ENCODE measurements around the gene PTPRD.
A peak's percentile ranks its signal among the peaks of the same experiment; 100 is the strongest.

Gene PTPRD

GRCh38 chr9:9855177-9856078 is 757.4 kb downstream of the PTPRD start:
- no peak overlapping the region for H3K4me3 ChIP-seq (ENCODE audit: low read length)
- no peak for DNase-seq (ENCODE audit: low read depth, low spot score)

GRCh38 chr9:9847750-9848149 is 765.1 kb downstream of the PTPRD start:
- DNase-seq (ENCODE audit: low read depth, low spot score), result no peak
- no peak overlapping the region for H3K4me3 ChIP-seq (ENCODE audit: low read length)

DNA sequence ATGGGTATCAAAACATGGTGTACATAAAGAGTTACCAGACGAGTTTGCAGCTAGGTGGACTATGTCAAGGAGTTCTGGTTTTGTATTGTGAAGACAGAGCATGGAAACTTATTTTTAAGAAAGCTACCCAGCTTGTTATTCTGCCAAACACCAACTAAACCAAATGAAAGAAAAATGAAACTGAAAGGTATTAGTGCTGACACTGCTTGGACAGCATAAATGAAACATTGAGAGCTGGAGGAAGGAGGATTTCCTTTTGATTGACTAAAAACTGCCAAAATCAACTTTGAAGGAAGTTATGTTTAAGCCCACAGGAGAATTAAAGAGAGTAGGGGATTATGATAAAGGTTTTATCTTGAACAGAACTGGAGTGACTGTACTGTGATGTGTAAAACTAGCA is 766.2 kb downstream of the PTPRD start:
- DNase-seq (ENCODE audit: low read depth, low spot score), result no peak
- no peak overlapping the region for H3K4me3 ChIP-seq (ENCODE audit: low read length)

DNA sequence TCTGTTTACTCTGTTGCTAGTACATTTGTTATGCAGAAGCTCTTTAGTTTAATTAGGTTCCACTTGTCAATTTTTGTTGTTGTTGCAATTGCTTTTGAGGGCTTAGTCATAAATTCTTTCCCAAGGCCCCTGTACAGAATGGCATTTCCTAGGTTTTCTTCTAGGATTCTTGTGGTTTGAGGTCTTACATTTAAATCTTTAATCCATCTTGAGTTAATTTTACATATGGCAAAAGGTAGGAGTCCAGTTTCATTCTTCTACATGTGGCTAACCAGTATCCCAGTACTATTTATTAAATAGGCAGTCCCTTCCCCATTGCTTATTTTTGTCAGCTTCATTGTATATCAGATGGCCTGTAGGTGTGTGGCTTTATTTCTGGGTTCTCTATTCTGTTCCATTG is 792.4 kb downstream of the PTPRD start:
- no peak for DNase-seq (ENCODE audit: low read depth, low spot score)
- H3K4me3 ChIP-seq (ENCODE audit: low read length), result no peak overlapping the region

DNA sequence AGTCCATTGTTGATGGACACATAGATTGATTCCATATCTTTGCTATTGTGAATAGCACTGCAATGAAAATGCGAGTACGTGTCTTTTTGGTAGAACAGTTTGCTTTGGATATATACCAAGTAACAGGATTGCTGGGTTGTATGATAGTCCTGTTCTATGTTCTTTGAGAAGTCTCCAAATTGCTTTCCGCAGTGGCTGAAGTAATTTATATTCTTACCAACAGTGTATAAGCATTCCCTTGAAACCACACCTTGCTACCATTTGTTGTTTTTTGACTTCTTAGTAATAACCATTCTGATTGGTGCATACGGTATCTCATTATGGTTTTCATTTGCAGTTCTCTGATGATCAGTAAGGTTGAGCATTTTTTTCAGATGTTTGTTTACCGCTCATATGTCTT is 792.9 kb downstream of the PTPRD start:
- no peak for DNase-seq (ENCODE audit: low read depth, low spot score)
- no peak overlapping the region for H3K4me3 ChIP-seq (ENCODE audit: low read length)

GRCh38 chr9:9817176-9817575 is 795.6 kb downstream of the PTPRD start:
- DNase-seq (ENCODE audit: low read depth, low spot score), result no peak
- H3K4me3 ChIP-seq (ENCODE audit: low read length), result no peak overlapping the region

GRCh38 chr9:9804109-9804508 is 808.7 kb downstream of the PTPRD start:
- no peak overlapping the region for H3K4me3 ChIP-seq (ENCODE audit: low read length)
- DNase-seq (ENCODE audit: low read depth, low spot score), result no peak

- no peak overlapping the region for H3K4me3 ChIP-seq (ENCODE audit: low read length)
- DNase-seq (ENCODE audit: low read depth, low spot score), result no peak
Measured at GRCh38 chr9:9799287-9799686, 813.5 kb downstream of the PTPRD start.

DNA sequence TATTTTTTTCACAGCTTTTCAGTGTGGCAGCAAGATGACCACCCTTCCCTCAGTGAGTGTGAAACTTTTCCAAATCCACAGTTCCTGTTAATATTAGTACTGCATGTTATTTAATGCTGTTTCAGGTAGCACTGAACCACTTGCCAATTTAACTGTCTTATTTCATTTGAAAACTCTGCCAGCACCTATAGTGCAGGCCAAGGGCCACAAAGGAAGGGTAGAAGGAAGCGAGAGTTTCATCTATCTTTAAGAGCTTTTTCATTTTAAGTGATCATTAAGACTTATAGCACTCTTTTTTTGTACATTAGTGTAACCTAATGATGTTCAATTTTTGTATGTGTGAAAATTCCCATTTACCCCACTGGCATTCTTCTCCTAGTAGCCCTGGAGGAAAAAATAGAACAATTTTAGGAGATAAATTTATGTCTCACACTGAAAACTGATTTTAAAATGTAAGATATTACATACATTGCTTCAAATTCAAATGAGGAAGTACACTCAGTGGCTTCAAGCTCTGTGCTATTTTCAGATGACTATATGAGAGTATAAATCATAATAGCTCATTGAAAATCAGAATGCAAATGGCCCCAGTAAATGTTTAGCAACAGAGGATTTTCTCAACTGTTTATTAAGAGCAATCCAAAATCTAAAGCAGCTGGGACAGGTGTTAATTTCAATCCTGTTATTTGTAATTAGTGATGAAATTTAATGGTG is 820.5 kb downstream of the PTPRD start:
- H3K4me3 ChIP-seq (ENCODE audit: low read length), result no peak overlapping the region

GRCh38 chr9:9791611-9792010 is 821.2 kb downstream of the PTPRD start:
- H3K4me3 ChIP-seq (ENCODE audit: low read length), result no peak overlapping the region
- no peak for DNase-seq (ENCODE audit: low read depth, low spot score)

More for the DNA sequence above, 820.5 kb downstream of the PTPRD start:
- no peak for DNase-seq (ENCODE audit: low read depth, low spot score)

- no peak overlapping the region for H3K4me3 ChIP-seq (ENCODE audit: low read length)
- DNase-seq (ENCODE audit: low read depth, low spot score), result peak; percentile 19
Measured at GRCh38 chr9:9790216-9790872, 822.5 kb downstream of the PTPRD start.

DNA sequence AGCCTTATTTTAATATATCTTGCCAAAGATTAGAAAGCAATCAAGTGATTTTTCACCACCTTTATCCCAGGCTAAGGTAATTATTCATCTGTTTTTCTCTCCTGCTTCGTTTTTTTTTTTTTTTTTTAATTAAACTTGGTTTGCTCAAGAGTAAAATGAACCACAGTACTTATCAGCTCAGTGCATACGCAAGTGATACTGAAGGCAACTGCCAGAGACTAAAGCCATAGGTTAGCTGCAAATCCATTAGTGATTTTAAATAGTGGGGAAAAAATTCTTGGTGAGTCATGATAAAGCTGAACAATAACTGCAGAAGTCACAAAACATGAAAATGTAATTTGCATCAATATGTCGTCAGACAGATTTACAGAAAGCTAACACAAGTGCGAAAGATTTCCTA is 829.1 kb downstream of the PTPRD start:
- no peak for DNase-seq (ENCODE audit: low read depth, low spot score)

GRCh38 chr9:9783211-9783610 is 829.6 kb downstream of the PTPRD start:
- no peak overlapping the region for H3K4me3 ChIP-seq (ENCODE audit: low read length)
- DNase-seq (ENCODE audit: low read depth, low spot score), result no peak

More for the DNA sequence above, 829.1 kb downstream of the PTPRD start:
- no peak overlapping the region for H3K4me3 ChIP-seq (ENCODE audit: low read length)

GRCh38 chr9:9778293-9778692 is 834.5 kb downstream of the PTPRD start:
- no peak for DNase-seq (ENCODE audit: low read depth, low spot score)

GRCh38 chr9:9774471-9774870 is 838.3 kb downstream of the PTPRD start:
- DNase-seq (ENCODE audit: low read depth, low spot score), result no peak
- H3K4me3 ChIP-seq (ENCODE audit: low read length), result no peak overlapping the region

More at GRCh38 chr9:9778293-9778692, 834.5 kb downstream of the PTPRD start:
- no peak overlapping the region for H3K4me3 ChIP-seq (ENCODE audit: low read length)

DNA sequence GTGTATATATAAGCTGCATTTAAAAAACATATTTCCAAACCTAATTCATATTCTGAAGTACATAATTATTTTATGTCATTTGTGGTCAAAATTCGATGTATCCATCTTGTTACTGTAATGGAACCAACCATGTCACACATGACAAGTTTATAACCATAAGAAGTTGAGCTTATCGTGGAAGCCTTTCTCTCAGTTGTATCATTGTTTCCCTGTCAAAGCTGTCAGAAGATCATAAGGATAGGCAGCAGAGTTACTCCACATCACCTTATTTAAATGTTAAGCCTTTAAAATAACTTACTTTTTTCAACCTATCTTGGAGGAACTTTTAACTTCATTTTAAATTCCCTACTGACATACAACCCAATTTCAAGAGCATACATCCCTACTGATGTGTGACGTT is 841.5 kb downstream of the PTPRD start:
- DNase-seq (ENCODE audit: low read depth, low spot score), result no peak

DNA sequence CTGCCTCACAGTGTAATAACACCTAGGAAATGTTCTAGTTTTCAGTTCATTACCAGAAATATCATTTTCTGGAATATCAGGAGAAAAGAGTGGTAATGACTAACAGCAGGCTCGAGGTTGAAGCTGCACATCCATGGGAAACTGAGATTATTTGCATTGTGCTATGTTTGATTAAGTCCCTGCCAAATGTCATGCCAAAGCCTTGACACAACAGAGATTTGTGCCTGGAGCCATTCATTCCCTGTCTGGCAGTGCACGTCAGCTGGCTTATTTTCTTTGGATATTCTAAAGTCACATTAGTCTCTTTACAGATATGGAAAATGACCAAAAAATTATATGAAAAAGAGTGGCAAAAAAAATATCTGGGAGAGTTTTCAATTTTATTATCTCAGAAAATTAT is 848.0 kb downstream of the PTPRD start:
- no peak for DNase-seq (ENCODE audit: low read depth, low spot score)

More for the DNA sequence above, 841.5 kb downstream of the PTPRD start:
- H3K4me3 ChIP-seq (ENCODE audit: low read length), result no peak overlapping the region

DNA sequence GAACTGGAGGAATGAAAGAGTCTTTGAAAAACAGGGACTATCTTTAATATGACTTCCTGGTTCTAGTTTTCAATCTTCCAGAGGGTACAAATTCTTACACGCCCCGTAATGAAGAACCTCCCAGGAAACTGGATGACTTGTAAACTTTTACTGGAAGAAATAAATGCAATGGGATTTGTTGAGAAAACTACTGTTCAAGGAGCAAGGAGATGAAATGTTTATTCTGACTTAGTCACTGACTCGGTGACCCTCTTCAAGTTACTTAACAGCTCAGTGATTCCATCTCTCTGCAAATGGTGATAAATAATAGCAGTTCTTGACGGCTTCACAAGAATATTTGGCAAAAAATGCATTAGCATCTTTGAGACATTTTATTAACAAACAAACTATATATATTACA is 858.6 kb downstream of the PTPRD start:
- DNase-seq (ENCODE audit: low read depth, low spot score), result no peak
- no peak overlapping the region for H3K4me3 ChIP-seq (ENCODE audit: low read length)

More for the DNA sequence above, 848.0 kb downstream of the PTPRD start:
- no peak overlapping the region for H3K4me3 ChIP-seq (ENCODE audit: low read length)

DNA sequence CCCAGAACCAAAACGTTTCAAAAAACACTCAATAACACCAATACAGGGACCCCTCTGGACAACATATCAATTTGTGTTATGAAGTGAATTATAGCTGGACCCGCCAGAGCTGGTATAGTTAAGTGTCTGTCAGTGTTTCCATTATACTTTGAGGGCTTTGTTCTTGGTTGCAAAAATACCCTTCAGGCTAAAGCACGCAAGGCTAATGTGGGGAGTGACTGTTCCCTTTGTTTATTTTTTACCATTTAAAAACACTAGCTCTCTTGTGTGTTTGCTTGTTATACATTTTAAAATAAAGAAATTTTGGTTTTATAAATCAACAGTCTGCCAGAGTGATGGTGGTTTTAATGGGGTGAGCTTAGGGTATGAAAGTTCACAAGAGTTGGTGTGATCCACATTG is 859.5 kb downstream of the PTPRD start:
- no peak overlapping the region for H3K4me3 ChIP-seq (ENCODE audit: low read length)
- DNase-seq (ENCODE audit: low read depth, low spot score), result no peak

DNA sequence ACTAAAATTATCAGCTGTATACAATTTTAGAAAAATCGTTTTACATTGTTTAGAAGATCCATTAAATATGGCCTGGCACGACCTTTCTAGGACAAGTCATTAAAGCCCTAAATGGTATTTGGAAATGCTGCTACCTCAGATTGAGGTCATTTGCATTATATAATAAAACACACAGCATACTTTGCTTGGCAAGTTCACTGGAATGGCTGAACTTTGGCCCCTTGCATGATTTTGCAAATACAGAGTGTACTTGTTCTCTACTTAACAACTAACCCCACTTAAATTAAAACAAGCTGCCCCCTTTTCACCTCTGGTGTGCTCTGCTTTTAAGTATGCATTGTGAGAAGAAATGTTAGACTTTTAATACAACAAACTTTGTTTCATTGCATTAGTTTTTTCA is 860.1 kb downstream of the PTPRD start:
- H3K4me3 ChIP-seq (ENCODE audit: low read length), result no peak overlapping the region
- no peak for DNase-seq (ENCODE audit: low read depth, low spot score)
